Loucy (cell line): Measurements from ENCODE around the gene IGFBP1.

Source experiments
- EZH2phosphoT487 ChIP-seq: fragments of 200-600 bp; IDR thresholded peaks from 2 replicates; pipeline ENCODE4 v1.6.1; 2018; ENCODE audit warnings: antibody characterized with exemption, mild to moderate bottlenecking, moderate library complexity, borderline replicate concordance
- TF ChIP-seq, protein P1 (sequence below): fragments of 200-600 bp; sonication (generic); conservative IDR thresholded peaks from 2 replicates; pipeline ENCODE4 v1.5.1; 2014; ENCODE audit warnings: mild to moderate bottlenecking, antibody characterized with exemption, low read length

DNA sequence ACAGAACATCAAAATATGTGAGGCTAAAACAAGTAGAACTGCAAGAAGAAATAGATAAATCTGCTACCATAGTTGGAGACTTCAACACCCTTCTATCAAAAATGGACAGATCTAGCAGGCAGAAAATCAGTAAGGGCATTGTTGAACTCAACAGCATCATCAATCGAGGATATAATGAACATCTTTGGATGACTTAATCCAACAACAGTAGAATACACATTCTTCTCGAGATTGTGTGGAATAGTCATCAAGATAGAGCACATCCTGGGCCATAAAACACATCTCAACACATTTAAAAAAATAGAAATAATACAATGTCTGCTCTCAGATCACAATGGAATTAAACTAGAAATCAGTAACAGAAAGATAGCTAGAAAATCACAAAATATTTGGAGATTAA is 9.9 kb downstream of the IGFBP1 start:
- TF ChIP-seq, protein P1, sequence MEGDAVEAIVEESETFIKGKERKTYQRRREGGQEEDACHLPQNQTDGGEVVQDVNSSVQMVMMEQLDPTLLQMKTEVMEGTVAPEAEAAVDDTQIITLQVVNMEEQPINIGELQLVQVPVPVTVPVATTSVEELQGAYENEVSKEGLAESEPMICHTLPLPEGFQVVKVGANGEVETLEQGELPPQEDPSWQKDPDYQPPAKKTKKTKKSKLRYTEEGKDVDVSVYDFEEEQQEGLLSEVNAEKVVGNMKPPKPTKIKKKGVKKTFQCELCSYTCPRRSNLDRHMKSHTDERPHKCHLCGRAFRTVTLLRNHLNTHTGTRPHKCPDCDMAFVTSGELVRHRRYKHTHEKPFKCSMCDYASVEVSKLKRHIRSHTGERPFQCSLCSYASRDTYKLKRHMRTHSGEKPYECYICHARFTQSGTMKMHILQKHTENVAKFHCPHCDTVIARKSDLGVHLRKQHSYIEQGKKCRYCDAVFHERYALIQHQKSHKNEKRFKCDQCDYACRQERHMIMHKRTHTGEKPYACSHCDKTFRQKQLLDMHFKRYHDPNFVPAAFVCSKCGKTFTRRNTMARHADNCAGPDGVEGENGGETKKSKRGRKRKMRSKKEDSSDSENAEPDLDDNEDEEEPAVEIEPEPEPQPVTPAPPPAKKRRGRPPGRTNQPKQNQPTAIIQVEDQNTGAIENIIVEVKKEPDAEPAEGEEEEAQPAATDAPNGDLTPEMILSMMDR = no peak
- no peak for TF ChIP-seq EZH2phosphoT487
